Measurements from ENCODE around the gene FOXRED1.

FOXRED1 gene

GRCh38 chr11:126268361-126268707, 620 bp upstream of the FOXRED1 start:
- in situ Hi-C loops (cut with MboI; ENCODE audit: low sequenced_read_pairs, unreplicated experiment): no loop called here
- TF ChIP-seq CTCF (IDR thresholded peaks at IDR 0.05; ENCODE audit: borderline replicate concordance, control extremely low read depth, extremely low read depth, insufficient read depth, missing control alignments): no peak
- DNase-seq (ENCODE audit: low spot score): no peak

DNA sequence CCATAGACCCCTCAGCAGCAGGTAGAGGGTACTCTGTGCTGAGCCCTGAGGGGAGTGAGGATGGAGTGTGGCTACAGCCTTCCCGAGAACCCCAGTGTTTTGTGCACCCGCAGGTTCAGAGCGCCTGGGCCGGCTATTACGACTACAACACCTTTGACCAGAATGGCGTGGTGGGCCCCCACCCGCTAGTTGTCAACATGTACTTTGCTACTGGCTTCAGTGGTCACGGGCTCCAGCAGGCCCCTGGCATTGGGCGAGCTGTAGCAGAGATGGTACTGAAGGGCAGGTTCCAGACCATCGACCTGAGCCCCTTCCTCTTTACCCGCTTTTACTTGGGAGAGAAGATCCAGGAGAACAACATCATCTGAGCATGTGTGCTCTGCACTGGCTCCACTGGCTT, 8.4 kb downstream of the FOXRED1 start:
- no peak for DNase-seq (ENCODE audit: low spot score)
- TF ChIP-seq CTCF (IDR thresholded peaks at IDR 0.05; ENCODE audit: borderline replicate concordance, control extremely low read depth, extremely low read depth, insufficient read depth, missing control alignments): no peak
- in situ Hi-C loops (cut with MboI; ENCODE audit: low sequenced_read_pairs, unreplicated experiment): no loop called here

GRCh38 chr11:126277780-126278179, 8.8 kb downstream of the FOXRED1 start:
- TF ChIP-seq CTCF (IDR thresholded peaks at IDR 0.05; ENCODE audit: borderline replicate concordance, control extremely low read depth, extremely low read depth, insufficient read depth, missing control alignments): no peak
- in situ Hi-C loops (cut with MboI; ENCODE audit: low sequenced_read_pairs, unreplicated experiment): no loop called here
- no peak for DNase-seq (ENCODE audit: low spot score)

GRCh38 chr11:126279191-126279590, 10.2 kb downstream of the FOXRED1 start:
- TF ChIP-seq CTCF (IDR thresholded peaks at IDR 0.05; ENCODE audit: borderline replicate concordance, control extremely low read depth, extremely low read depth, insufficient read depth, missing control alignments): no peak
- DNase-seq (ENCODE audit: low spot score): no peak
- in situ Hi-C loops (cut with MboI; ENCODE audit: low sequenced_read_pairs, unreplicated experiment): no loop called here

- no peak for DNase-seq (ENCODE audit: low spot score)
- TF ChIP-seq CTCF (IDR thresholded peaks at IDR 0.05; ENCODE audit: borderline replicate concordance, control extremely low read depth, extremely low read depth, insufficient read depth, missing control alignments): no peak
- in situ Hi-C loops (cut with MboI; ENCODE audit: low sequenced_read_pairs, unreplicated experiment): no loop called here
These were observed 11.6 kb downstream of the FOXRED1 start for GRCh38 chr11:126280595-126280994.

DNA sequence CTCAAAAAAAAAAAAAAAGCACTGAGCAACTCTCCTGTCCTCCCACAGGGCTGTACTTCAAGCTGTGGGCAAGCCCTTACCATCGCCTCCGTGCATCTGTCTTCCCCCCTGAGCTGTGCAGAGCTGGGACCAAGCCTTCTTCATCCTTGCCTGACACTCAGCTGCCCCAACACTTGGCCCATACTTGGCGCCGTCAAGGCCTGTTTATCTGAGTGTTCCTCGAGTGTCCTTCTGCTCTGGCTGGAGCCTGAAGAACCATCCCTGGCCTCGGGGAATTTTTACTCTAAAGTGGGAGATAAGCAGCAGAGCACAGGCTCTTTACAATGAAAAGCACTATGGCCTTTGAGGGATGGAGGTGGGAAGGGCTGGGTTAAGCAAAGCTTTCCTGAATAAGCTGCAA, 12.3 kb downstream of the FOXRED1 start:
- in situ Hi-C loops (cut with MboI; ENCODE audit: low sequenced_read_pairs, unreplicated experiment): no loop called here
- TF ChIP-seq CTCF (IDR thresholded peaks at IDR 0.05; ENCODE audit: borderline replicate concordance, control extremely low read depth, extremely low read depth, insufficient read depth, missing control alignments): no peak
- DNase-seq (ENCODE audit: low spot score): no peak

GRCh38 chr11:126281666-126282175, 12.8 kb downstream of the FOXRED1 start:
- in situ Hi-C loops (cut with MboI; ENCODE audit: low sequenced_read_pairs, unreplicated experiment): no loop called here
- no peak for DNase-seq (ENCODE audit: low spot score)
- TF ChIP-seq CTCF (IDR thresholded peaks at IDR 0.05; ENCODE audit: borderline replicate concordance, control extremely low read depth, extremely low read depth, insufficient read depth, missing control alignments): no peak
